NCI-H2196 (cell line): ENCODE results near the gene SLC6A17.

Source experiments
- DNase-seq: peaks from one replicate; lab custom pipeline; 2025; ENCODE audit not compliant: unreplicated experiment; lab: John Stamatoyannopoulos, UW

Gene SLC6A17

DNA sequence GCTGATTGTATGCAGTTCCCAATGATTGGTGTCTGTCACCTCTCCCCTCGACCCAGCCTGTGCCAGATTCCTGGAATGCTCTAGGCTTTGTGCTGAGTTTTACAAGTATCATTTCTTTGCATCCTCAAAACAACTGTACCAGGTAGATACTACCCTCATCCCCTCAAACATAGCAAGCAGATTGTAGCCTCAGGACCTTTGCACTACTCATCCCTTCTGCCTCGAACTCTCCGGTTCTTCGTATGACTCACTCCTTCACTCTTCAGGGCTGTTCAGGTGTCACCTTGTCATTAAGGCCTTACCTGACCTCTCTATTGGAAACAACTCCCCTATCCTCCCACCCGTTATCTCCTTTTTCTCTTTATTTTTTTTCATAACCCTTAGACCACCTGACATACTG is 67.8 kb downstream of the SLC6A17 start:
- no peak for DNase-seq

DNA sequence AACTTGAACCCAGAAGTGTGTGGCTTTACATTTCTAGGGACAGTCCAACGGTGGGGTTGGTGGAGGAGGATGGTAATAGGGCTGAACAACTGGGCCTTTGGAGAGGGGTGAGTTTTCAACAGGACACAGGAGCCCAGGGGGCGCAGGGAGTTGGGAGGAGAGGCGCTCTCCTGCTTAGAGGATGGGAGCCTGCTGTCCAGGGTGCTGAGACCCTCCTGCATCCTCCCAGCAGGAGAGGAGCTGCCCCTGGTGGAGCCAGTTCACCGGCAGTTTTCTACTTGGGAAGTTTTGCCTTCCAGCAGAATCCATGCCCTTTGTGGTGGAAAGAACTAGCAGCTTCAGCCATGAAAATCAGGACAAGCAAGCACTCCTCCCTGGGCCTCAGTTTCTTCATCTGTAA is 68.4 kb downstream of the SLC6A17 start:
- DNase-seq = no peak

DNA sequence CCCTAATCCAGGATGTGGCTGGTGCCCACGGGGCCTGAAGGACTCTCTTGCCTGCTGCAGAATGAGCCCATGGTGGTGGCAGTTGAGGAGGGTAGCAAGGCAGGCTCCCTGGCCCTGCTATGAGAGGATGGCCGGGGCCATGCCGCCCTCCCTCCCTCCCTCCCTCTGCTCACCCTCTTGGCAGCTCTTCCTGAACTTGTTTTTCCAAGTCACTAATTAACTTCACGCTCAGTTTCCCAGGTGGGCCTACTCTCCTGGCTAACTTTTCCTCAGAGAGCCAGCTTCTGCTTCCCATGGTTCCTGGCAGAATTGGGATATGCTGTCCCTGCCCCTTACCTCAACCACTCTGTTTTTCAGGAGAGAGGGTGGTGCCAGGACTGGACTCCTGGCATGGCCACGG is 70.0 kb downstream of the SLC6A17 start:
- no peak for DNase-seq

DNA sequence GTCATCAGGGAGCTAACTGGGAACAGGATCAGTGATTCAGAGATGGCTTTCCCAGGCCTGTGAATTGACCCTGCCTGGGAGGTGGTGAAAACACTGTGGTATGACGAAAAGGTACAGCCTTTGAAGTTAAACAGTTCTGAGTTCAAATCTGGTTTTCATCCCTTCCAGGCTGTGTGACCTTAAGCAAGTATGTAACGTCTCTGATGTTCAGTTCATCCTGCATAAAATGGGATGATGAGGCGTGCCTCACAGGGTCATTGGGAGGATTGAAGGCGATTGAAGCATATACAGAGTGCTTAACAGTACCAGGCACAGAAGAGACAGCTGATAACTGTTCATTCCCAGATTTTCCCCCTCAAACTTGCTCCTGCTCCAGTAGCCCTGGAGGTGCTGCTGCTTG is 70.8 kb downstream of the SLC6A17 start:
- DNase-seq = no peak

DNA sequence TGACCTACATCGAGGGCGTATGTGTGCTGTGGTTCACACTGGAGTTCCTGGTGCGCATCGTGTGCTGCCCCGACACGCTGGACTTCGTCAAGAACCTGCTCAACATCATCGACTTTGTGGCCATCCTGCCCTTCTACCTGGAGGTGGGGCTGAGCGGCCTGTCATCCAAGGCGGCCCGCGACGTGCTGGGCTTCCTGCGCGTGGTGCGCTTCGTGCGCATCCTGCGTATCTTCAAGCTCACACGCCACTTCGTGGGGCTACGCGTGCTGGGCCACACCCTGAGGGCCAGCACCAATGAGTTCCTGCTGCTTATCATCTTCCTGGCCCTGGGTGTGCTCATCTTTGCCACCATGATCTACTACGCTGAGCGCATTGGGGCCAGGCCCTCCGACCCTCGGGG is 72.8 kb downstream of the SLC6A17 start:
- no peak for DNase-seq

DNA sequence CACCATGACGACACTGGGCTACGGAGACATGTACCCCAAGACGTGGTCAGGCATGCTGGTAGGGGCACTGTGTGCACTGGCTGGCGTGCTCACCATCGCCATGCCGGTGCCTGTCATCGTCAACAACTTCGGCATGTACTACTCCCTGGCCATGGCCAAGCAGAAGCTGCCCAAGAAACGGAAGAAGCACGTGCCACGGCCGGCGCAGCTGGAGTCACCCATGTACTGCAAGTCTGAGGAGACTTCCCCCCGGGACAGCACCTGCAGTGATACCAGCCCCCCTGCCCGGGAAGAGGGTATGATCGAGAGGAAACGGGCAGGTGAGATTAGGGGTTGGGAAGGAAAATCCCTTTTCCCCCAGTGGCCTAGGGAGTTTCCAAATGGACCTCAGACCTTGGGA is 73.3 kb downstream of the SLC6A17 start:
- DNase-seq = no peak

DNA sequence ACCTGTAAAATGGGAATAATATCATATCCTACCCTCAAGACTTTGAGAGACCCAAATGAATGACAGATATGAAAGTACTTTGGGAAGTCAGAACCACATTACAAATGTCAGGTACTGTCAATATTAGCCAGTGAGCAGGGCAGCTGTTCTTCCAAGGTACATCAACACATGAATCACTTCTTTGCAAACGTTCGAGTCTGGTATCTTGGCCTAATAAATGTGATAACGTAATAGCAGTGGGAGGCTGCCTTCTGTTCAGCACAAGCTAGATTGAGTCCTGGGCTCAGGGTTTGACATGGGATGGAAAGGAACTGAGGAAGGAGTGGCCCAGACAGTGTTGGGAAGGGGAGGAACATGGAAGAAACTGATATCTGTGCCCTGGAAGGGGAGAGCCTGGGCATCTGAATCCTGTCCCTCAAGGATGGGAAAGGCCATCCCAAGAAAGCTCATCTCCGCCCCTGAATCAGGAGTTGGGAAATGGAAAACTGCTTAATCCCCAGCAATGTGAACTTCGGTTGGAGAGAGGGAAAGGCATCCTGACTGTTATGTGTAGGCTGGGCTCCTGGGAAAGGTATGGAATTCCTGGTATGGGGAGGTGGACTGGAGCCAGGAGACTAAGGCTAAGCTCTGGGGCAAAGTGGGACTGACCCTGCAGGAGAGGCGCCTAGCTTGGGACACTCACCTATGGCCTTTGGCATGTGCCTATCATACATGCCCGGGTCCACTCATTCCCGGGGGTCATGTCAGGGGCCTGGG is 74.1 kb downstream of the SLC6A17 start:
- DNase-seq = no peak

DNA sequence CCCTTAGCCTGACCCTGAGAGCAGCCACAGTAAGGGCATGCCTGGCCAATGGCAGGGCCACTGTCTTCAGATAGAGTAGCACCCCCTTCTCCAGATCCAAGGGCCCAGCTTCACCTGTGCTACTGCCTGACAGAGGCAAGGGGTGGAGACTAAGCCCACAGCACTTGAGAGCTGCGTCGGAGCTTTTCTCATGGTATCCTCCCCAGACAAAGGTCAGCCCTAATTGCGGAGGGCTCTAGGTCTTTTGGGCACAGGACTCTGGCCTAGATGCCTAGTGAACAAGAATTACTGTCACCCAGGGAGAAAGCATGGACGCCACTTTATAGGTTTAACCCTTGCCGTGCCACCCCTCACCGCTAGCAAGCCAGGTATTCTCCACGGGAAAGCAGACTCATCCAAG is 74.9 kb downstream of the SLC6A17 start:
- no peak for DNase-seq

DNA sequence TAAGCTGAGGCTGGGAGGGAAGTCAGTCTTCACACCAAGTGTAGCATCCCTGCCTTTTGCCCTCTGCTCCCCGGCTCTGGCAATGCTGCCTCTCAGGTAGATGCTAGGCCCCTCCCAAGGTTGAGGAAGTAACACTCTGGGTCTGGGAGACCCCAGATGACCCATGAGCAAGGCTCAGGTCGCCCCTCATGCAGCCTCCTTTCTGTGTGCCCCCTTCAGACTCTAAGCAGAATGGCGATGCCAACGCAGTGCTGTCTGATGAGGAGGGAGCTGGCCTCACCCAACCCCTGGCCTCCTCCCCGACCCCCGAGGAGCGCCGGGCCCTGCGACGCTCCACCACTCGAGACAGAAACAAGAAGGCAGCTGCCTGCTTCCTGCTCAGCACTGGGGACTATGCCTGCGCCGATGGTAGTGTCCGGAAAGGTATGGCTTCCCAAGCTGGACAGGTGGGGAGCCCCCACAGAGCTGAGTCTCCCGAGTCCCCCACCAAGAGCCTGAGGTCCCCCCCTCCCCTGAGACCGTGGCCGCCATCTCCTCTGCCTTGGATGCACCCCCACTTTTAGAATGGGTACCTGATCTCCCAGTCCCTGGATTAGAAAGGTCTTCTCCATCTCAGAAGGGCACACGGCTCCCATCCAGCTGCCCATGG is 75.6 kb downstream of the SLC6A17 start:
- DNase-seq = no peak

DNA sequence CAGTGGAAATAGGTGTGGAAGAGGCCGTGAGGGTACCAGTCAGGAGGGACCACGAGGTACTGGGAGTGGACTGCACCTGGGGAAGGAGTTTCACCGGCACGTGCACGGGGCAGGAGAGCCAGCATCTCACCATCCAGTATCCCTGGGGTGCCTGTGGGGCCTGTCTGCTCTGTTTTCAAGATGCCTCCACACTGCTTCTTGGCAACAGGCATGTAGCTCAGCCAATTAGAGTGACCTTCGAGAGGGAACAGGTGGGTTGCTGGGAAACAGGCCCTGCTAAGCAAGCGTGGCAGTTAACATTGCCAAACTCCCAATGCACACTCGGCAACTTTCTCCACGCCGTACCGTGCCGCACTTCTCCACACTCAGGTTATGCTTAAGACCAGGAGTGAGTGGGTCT is 77.5 kb downstream of the SLC6A17 start:
- DNase-seq = no peak

DNA sequence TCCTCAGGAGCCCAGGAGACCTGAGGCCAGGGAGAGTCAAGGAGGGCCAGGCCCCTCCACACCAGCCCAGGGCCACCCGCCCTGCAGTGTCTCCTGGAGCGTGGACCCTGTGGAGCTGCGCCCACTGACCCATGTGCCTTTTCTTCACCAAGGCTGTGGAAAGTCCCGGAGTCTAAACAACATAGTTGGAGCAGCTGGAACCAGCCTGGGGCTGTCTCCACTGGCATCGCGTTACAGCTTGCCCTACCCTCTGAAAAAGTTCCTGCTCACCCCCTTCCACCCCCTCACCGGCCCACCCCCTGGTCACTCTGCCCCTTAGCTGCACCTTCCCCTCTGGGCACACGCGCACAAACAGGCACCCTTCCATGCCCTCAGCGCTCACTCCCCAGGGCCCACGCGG is 78.1 kb downstream of the SLC6A17 start:
- no peak for DNase-seq

DNA sequence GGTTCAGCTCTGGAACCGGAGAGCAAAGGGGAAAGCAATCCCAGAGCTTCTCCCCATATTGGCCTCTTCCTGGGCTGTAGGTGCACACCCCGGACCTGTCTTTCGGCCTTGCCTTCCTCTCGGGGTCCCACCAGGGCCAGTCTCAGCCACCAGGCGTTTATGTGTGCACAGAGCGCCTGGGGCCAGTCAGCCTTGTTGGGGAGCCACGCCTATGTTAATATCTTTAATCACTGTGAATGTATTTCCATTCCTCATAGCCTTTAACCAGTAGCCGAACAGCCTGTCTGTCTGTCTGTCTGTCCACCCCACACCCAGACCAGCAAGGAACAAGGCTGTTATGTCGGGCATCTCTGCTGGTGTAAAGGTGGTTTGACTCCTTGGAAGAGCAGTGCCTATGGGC is 78.6 kb downstream of the SLC6A17 start:
- DNase-seq = no peak

DNA sequence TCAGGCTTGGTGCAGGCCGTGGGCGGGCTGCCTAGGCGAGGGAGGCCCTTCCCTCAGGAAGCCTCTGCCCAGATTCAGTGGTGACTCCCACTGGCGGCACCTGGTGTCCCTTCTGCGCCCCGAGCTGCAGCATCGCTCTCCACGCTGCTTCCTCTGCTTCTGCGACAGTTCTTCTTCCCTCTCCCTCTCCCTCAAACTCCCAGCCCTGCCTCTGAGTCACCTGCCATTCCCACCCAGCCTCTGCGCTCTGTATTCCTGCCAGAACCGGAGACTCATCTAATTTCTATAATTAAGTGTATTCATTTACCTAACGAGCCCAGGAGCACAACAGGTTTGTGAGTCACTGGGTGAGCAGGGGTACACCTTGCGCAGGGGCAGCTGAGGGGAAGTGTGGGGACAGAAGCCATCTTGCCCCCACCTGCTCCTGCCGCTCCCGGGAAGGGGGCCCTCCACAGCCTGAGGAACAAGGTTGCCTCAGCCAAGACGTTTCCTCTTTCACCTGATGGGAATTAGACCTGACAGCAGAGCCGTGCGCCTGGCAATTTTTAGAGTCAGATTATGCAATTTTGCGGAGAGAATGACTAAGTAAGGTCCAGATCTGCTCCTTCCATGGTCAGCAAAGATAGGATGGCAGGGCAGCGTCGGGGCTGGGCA is 79.2 kb downstream of the SLC6A17 start:
- DNase-seq = no peak

DNA sequence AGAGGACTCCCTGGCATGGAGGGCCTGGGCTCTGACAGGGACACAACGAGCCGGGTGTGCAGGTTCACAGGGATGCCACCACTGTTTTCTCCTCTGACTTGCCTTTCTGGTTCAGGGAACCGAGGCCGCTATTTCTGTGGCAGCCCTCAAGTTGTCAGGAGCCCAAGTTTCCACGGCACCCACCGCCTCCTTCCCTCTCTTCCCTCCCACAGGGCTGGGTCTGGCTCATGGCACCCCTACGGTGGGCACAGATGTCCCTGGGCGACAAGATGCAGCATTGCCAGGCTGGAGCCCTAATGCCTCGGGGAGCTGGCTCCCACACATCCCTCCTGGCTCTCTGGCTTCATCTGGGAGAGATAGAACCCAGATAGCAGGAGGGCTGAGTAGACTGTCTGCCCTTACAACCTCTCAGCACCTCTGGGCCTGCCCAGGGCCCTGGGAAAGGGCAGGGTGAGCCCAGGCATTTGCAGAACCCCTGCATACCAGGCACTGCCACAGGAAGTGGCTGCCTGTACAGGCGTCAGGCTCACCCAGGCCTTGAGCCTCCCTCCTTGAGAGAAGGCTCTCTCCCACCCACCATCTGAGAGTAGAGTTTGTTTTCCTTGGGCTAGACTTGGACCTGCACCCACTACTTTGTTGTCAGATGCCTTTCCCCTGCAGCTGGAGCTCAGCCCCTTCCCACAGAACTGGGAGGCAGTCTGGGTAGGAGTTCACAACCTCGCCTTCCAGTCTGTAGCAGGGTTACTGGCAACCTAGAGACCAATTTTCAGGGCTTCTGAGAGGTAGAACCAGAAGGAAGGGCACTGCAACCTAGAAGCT is 80.3 kb downstream of the SLC6A17 start:
- no peak for DNase-seq

DNA sequence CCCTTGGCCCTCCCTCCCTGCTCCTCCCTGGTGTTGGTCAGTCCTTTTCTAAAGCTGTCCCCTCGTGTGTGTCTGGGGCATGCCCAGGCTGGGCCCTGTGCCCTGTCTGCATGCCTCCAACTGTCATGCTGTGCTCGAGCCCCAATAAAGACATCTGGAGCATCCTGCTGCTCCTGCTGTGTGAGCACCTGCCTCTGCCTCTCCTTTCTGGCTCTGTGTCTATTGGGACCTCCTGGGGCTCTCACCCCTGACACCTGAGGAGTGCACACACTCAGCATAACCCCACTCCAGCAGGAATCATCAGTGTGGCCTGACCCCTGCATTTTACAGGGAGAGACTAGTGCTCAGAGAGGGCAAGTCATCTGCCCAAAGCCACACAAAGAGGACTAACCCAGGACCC is 83.6 kb downstream of the SLC6A17 start:
- peak; percentile 61 for DNase-seq

DNA sequence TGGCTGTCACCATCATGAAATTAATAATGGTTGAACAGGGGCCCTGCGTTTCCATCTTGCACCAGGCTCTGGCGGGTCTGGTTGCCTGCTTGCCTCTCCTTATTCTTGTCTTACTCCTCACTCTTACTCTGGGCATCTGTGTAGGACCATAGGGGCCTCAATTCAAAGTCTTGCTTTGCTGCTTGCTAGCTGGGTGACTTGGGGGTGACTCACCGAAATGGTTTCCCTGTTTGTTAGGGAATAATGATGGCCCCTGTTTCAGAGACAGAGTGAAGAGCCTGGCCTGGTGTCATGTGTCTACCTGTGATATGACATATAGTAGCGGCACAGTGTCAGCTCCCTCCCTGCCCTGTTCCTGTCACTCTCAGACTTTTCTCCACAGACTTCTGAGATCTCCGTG is 84.4 kb downstream of the SLC6A17 start:
- DNase-seq = no peak

DNA sequence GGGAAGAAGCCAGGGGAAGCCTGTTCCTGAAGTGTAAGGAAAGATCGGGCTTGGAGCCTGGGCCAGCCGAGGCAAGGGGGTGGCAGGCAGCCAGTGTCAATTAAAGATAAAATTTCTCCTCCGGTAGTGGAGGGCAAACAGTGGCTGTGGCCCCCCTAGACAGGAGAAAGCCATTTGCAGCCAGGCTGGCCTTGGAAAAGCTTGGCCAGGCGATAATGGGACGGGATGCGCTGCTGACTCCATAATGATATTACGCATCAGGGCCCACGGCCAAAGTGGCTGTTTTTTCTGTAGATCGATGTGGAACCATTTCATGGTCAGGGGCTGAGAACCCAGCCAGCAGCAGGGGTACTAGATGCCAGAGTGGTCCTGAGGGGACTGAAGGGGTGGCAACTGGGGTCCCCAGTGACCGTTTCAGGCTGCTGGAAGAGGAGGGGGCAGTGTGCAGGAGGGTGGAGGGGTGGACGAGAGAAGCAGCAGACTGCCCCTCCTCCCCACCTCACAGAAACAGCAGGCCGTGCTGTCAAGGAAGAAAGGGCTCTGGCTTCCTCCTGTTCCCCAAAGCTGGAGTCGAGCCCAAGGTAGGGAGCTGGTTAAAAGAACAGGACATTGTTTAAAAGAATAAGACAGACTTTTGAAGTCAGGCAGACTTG is 85.0 kb downstream of the SLC6A17 start:
- DNase-seq = peak; percentile 54

DNA sequence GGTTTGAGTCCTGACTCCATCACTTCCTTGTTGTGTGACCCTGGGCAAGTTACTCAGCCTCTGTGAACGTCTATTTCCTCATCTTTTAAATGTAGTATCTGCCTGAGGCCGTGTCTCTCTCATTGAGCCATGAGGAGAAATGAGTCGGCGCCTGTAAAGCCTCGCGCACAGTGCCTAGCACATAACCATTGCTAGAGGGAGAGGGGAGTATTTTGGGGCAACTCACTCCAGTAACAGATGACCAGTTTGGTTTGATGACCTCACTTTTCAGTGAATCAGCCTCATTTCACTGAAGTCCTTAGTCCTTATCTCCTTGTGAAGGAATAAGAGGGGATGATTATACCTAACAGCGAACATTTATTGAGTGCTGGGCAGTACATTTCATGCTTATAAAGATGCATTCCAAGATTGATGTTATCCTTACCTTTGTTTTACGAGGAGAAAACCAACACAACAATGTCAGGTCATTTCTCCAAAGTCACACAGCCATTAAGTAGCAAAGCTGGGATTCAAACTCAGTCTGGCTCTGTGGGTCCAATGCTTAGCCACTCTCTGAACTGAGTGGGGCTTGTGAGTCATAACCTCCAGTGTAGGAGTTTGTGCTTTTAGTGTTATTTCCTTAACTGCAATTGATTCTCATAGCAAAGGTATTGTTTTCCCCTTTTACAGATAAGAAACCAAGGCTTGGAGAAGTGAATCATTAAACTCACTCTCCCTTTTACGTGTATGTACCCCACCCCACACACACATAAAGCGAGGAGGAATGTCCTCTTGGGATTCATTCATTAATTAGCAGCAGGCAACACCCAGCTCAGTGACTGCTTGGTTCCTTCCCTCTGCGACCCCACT is 85.8 kb downstream of the SLC6A17 start:
- DNase-seq = peak; percentile 54

DNA sequence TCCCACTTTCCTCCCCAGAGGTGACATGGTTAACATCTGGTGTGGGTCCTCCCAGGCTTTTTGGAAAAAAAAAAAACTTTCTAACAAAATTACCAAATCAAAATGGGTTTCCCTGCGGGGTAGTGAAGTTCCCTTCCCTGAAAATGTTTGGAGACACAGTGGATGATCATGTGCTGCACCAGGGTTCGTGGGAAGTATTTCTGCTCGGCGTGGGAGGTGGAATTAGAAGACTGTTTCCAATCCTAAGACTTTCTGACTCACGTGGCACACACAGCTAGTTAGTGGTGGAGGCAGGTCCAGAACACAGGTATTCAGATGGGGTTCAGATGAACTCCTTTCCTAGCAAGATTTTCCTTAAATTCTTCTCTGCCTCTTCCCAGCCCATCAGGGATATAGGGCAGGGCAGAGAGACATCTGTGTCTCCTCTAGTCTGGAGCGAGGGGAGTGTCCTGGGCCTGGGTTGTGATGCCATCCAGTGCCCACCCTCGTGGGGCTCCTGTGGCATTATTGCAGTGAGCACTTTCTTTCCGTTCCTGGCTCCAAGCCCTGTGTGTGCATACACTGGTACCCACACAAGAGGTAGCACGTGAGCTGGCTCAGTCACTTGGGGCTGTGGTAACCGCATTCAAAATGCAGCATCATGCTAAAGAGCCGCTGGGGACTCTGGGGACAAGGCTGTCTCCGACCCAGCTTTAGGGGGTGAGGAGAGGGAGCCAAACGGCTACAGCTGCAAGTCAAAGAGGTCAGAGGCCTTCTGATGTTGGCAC is 87.3 kb downstream of the SLC6A17 start:
- no peak for DNase-seq
